NCI-H2107 treated with DMSO at 0.1 percent for 48 hours (cell line): ENCODE measurements around the gene HAS3.
"Not testable (repeated sequence)": the region's sequence is repeated elsewhere in the genome, so short reads cannot be mapped to it uniquely, and the experiment has no call there.

Experiments
- DNase-seq: peaks from one replicate; lab custom pipeline; 2025; ENCODE audit not compliant: unreplicated experiment; lab: John Stamatoyannopoulos, UW

Gene HAS3, protein sequence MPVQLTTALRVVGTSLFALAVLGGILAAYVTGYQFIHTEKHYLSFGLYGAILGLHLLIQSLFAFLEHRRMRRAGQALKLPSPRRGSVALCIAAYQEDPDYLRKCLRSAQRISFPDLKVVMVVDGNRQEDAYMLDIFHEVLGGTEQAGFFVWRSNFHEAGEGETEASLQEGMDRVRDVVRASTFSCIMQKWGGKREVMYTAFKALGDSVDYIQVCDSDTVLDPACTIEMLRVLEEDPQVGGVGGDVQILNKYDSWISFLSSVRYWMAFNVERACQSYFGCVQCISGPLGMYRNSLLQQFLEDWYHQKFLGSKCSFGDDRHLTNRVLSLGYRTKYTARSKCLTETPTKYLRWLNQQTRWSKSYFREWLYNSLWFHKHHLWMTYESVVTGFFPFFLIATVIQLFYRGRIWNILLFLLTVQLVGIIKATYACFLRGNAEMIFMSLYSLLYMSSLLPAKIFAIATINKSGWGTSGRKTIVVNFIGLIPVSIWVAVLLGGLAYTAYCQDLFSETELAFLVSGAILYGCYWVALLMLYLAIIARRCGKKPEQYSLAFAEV

DNA sequence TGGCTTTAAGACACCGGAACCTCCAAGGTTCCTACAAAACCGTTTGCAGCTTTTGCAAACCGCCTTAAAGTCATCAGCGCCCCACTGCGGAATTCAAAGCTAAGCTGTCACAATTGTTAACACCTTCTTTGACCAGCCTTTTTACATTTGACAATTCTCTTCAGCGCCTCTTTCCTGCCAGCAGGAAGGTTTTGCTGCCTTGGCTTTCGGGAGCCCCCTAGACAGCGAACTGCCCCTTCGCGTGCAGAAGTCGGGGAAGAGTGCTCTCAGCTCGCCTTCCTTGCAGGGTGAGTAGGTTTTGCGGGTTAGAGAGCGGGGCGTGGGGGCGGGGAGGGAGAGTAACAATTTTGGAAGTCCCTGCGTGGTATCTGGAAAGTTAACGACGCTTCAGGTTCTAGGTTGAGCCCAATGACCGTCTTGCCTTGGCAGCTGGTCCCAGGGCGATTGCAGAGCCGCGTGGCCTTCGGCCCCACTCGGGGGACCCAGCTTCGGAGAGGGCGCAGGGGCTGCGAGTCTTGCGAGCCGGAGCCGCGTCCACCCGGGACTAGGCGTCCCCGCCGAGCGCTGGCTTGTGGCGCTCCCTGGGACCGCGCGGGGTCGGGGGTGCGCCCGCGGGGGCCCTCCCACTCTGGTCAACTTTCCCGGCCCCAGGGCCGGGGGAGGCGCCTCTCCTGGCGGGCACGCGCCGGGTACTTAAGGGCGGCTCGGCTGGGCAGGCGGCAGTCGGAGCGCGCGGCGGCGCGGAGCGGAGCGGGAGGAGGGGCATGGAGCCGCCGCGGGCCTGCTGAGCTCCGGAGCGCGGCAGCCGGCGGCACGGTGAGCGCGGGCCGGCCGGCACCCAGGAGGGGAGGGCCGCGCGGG, at the start of gene HAS3:
Gene HAS3, plus strand, starts transcription at position 153 of the 861 bp plus-strand sequence. CDS start 3,743 bp downstream, outside the sequence.
- DNase-seq = peak; percentile 53

DNA sequence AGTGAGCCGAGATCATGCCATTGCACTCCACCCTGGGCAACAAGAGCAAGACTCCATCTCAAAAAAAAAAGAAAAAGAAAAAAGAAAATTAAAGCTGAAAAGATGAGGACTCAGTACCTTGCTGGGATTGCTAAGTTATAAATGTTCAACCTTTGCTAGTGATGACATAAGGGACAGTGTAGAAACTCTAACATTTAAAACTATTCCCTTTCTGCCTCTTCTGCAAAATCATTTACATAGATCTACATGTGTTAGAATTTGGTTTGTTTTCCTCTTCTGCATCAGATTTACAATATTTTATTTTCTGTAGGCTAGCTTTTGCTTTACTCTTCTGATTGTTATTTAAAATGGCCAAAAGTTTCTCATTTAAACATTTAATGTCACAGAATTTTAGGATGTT, 49.5 kb upstream of the HAS3 start:
- DNase-seq = no peak

DNA sequence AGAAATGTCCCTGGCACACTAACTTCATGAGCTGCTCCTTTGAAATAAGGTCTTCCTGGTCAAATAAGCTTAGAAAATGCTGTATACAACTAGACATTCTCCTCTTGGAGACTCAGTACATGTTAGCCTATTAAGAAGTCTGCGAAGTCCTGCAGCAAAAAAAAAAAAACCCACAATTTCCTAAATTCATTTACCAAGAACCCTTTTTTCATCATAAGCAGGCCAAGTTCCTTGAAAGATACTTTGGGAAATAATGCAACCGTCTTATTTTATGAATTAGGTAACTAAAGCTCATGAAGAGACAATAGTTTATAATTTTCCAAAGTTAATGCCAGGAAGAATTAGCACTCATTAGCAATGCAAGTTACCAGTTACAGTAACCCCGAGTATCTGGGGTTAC, 49.0 kb upstream of the HAS3 start:
- no peak for DNase-seq

DNA sequence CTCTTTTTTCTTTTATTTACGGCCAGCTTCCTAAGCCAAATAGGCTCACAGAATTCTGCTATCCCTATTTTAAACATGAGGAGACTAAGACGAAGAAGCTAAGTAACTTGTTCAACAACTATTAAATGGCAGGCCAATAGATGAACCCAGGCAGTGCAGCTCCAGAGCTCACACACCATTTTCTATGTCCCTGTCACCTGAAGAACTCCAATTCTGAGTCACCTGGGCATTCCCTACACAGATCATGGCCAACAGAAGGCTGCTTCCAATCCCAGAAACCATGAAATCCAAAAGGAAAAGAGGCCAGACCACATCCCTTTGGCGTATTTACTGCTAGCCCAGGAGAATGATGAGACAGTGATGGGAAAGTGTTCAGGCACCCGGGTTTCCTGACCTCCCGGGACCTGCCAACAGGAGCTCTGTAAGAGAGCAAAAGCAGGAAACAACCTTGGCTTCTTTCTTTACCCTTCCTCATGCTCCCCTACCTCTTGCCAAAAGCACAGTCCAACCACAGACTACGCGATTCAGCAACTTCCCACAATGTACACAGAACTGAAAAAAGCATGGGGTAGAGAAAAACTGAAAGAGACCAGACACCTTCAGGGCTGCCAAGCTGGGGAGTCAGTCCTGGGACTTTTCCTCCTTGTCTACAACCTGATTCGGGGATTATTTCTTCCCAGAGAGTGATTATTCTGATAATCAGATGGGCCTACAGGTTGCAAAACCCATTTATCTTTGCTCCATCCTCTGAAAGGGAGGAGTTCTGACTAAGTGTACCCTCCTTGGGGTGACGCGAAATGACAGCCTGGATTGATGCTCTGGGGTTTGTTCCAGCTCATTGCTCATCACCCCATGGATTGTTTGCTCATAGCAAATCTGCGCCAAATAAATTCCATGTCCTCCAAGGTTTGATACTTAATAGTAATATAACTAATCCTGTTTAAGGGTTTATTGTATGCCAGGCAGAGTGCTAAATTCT, 47.8 kb upstream of the HAS3 start:
- DNase-seq = no peak

DNA sequence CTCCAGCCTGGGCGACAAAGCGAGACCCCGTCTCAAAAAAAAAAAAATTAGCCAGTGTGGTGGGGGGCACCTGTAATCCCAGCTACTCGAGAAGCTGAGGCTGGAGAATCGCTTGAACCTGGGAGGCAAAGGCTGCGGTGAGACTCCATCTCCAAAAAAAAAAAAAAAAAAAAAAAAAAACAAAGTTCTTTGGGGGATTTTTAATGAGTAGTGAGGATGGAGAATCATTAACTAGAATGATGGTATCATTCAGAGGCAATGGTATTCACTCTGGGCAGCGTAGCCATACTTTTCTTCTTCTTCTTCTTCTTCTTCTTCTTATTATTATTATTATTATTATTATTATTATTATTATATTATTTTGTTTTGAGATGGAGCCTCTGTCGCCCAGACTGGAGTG, 42.0 kb upstream of the HAS3 start:
- not testable (repeated sequence) for DNase-seq

DNA sequence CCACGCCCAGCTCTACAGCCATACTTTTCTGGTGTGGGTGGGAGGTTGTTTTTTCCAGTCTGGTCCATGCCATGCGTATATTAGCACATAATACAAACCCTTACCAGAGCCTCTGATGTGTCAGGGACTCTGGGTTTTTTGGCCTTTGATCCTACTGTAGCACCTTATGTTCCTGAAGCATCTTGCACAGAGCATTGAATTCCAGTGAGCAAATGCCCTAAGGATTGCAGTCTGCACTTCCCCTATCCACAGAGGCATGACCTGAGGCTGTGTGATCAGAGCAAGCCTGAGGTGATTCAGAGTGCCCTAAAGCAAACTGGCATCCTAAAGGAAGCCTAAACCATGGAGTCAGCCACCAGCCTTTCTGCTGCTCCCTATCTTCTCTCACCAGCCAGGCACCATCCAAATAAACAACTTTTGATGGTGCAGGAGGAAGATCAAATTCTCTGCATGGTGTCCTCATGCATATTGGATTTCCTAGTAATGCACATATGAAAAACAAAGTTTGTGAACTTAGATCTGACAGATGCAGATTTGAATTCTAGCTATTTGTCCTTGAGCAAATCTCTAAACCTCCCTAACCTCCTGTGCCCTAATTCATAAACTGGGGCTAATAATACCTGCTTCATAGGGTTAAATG, 41.2 kb upstream of the HAS3 start:
- no peak for DNase-seq

DNA sequence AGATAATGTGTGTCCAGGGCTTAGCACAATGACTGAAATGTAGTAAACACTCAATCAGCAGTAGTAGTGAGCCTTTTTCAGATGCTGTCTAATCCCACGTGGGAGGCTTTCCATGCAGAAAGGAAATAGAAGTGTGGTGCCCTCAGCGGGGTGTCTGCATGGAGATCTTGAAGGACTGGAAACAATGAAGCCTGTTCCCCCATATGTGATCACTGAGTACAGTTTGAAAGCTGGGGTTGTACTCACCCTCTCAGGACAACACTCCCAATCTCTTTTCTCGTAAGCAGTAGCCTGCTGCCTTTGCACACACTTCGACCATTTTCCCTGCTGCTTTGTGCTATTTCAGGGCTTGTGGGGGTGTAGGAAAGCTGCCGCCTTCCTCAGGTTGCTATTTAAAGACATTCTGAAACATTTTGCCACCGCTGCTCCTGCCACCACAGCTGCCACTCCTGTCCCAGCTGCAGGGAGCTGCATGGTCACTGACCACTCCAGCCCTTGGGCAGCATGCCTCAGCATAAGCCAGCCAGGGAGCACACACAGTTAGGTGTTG, 40.6 kb upstream of the HAS3 start:
- peak; percentile 47 for DNase-seq

DNA sequence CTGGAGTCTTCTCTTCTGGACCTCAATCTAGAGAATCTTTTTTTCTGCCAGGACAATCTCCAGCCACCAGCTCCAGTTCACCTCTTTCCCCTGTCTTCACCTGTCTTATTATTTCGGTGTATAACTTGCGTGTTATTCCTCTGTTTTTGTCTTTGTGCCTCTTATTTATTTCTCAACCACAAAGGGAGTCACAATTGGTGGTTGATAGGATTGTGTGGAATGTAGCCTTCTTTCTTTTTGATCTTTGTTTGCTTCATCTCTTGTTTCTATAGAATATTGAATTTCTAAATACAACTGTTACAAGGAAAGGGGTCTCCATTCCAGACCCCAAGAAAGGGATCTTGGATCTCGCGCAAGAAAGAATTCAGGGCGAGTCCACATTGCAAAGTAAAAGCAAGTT, 35.9 kb upstream of the HAS3 start:
- no peak for DNase-seq

DNA sequence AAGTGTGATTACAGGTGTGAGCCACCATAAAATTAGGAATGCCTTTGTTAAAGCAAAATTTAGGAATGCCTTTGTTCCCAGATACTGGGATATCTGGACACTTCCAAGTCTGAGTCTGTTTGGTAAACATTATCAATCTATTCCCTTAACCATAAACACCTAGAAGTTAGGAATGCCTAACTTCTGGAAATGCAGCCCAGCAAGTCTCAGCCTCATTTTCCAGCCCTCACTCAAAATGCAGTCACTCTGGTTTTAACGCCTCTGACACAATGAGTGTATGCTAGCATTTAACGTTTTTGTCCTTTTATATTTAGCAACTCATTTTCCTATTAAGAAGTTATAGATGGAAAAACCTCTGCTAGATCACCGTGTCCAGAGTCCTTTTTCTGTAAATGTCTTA, 34.4 kb upstream of the HAS3 start:
- no peak for DNase-seq

DNA sequence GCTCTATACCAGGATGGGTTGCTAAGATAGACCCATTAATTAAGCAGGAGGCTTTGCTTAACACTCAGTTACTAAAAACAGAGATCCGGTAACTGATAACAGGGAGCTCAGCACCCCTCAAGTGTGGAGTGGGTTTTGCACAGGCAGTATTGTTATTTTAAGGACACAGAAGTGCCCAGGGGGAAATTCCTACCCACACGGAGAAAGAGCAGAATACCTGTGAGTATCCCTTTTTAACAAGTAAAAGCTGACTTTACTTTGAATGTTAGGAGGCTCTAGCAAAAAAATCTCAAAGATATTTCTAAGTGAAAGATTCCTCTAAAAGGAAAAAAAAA, 32.8 kb upstream of the HAS3 start:
- DNase-seq = no peak

DNA sequence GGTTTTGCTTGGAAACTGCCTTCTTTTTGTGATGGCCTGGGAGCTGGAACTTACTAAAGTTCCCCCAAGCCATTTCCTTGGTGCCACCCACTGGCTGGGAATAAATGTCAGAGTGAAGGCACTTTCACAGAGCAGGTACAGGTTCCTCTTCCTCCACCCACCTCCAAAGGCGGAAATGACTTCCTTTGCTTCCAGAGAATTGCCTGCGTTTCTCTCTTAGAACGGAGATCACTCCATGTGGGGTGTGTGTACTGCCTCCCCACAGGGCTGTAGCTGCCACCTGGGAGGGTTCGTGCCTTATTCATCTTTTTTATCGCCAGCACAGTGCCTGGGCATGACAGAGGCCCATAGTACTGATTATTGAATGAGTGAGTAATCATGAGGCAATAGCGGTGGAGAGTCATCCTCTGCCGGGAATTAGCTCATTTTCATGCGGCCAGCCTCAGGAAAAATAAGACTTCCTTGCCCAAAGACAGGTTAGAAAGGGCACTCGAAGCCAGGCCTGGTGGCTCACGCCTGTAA, 32.2 kb upstream of the HAS3 start:
- DNase-seq = no peak

DNA sequence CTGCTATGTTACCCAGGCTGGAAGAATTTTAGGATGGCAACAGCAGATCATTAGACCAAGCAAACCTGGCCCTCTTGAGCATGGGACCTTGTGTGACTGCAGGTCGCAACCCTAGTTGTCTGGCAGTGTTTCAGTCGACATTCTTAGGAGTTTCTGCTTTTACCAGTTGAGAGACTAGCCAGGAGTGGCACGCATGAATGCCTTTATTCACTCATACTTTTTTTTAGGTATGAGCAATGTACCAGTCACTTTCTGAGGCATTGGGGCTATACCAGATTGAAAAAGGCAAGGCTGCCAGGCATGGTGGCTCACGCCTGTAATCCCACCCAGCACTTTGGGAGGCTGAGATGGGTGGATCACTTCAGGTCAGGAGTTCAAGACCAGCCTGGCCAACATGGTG, 28.2 kb upstream of the HAS3 start:
- DNase-seq = no peak

DNA sequence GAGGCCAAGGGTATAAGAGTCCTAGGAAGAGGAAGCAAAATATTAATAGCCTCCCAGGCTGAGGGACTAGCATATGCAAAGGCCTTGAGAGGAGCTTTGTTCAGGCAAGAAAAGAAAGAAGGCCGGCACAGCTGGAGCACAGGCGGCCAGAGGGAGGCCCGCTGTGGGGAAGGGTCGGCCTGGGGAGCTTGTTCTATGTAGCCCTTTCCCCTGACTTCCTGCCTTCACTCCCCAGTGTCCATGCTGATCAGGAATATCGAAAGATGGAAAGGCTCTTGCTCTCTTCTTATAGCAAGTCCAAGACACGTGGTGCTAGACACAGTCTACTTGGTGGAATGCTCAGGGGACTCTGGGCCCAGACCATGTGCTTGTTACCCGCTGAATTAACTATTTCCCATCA, 27.4 kb upstream of the HAS3 start:
- no peak for DNase-seq

DNA sequence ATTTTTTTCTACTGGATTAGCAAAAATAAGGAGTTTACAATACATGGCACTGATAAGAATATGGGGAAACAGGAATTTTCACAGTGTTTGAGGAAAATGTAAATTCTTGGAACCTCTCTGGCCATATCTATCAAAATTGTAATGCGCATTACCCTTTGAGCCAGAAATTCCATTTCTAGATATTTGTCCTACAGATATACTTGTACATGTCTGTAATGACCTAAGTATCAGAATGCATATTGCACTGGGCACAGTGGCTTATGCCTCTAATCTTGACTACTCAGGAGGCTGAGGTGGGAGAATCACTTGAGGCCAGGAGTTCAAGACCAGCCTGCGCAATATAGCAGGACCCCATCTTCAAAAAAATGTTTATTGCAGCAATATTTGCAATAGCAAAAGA, 25.8 kb upstream of the HAS3 start:
- DNase-seq = no peak

DNA sequence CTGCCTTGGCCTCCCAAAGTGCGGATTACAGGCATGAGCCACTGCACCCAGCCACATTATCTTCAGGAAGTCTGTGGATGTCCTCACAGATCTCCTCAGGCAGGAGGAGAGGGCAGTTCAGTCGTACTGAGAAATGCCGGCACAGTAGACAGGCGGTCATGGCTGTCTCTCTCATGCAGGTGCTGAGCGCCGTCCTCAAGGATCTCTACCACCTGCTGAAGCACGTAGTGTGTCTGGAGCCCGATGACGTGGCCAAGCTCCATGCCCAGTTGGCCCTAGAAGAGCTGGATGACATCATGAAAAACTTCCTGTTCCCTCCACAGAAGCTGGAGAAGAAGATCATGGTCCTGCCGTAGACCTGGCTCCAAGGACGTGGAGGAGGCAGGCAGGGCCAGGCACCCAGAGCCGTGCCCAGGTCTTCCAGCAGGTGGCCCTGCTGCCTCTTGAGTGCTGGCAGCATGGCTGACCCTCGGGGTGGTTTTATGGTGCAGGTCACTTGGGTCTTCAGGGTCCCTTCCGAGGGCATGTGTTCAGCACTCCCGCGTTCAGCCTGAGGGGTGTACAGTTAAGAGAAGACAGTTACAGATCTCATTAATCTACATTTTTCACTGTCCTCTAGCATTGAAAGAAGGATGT, 22.0 kb upstream of the HAS3 start:
- no peak for DNase-seq

DNA sequence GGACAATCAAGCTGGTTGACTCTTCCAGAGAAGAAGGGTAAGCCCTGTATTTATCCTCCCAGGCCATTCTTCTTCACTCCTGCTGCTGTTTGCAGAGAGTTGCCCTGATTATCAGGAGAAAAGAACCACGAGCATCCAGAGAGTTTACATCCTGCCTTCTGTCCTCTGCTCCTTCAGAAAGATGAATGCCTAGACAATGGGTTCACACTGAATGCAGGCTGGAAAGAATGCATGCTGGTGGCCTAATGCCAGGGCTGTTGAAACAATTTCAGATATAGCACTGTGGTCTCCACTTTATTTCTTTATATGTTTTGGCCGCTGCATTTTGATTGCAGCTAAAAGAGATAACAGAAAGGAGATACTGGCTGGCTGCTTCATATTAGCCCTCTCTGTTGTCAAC, 21.2 kb upstream of the HAS3 start:
- no peak for DNase-seq

DNA sequence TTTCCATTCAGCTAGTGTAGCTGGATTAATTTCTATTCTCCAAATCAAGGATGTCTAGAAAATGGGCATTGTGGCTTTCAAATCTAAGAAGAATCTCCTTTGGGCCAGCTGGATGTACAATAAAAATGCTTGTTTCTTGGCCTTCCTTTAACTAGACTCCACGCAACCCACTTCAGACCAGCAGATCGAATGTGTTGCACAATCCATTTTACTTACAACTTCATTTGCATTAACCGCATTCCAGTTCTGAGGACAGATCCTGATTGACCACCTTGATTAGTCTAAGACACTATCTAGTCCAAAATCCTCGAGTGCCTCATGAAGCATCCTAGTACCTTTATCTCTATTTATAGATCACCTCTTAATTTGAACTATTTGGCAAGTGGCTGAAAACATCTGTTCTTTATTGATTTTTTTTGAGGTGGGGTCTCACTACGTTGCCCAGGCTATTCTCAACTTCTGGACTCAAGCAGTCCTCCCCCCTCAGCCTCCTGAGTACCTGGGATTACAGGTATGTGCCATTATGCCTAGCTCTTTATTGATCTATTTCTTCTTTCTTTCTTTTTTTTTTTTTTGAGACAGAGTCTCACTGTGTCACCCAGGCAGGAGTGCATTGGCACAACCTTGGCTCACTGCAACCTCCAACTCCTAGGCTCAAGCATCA, 20.3 kb upstream of the HAS3 start:
- DNase-seq = no peak

DNA sequence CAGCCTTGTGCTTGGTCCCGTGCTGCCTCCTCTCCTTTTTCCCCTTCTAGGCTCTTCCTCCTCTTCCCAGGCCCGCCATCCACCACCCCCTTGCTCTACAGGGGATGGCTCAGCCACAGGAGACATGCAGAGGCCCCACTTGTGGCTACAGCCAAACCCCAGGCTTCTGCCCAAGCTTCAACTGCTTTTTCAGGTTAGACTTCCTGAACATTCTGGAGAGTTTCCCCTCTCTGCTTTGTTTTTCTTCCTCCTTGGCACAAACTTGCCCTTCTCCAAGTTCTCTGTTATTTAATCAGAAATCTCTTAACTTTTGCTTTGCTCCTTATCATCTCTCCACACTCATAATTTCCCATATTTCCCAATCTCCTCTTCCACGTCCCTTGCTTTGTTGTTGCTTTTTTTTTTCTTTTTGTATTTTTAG, 18.3 kb upstream of the HAS3 start:
- DNase-seq = no peak

DNA sequence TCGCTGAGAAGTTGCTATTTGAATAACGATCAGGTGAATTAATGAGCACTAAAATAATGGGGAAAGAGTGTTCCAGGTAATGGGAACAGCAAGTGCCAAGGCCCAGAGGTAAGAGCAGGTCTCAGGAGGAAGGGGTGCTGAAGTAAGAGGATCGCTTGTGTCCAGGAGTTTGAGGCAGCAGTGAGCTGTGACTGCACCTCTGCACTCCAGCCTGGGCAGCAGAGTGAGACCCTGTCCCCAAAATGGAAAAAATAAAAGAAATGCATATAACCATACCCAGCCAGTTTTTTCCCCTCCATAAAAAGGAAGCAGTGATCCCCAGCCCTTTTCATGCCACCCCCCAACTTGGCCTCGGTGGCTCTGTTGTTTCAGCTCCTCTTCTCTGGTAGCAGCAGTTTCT, 16.8 kb upstream of the HAS3 start:
- no peak for DNase-seq
